HG02970 (cell line): ENCODE results near the gene MAN1A2.
"Not testable (repeated sequence)": the region's sequence is repeated elsewhere in the genome, so short reads cannot be mapped to it uniquely, and the experiment has no call there.

Experiments used
- ATAC-seq: cut with Tn5 transposase; IDR thresholded peaks from one replicate; pipeline ENCODE4 v1.9.1; 2021; ENCODE audit warnings: mild to moderate bottlenecking, moderate library complexity, moderate number of reproducible peaks; ENCODE audit not compliant: unreplicated experiment, low FRiP score

MAN1A2 gene

DNA sequence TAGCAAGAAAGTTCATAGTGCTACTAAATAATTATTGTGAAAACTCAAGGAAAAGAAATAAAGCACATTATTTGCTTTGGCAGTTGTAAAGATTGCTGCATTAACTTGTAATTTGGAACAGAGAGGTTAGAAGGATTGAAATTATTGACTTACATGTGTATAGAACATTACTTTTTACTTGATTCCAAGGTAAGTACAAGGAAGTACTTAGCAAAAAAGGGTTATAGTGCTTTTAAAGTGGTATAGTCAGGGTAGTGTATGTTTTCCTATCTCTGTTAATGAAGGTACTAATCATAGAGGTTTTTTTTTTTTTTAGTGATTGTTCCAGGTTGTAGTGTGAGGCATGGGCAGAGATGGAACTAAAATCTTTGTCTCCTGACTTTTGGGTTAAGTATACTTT is 29.4 kb downstream of the MAN1A2 start:
- ATAC-seq = no peak

DNA sequence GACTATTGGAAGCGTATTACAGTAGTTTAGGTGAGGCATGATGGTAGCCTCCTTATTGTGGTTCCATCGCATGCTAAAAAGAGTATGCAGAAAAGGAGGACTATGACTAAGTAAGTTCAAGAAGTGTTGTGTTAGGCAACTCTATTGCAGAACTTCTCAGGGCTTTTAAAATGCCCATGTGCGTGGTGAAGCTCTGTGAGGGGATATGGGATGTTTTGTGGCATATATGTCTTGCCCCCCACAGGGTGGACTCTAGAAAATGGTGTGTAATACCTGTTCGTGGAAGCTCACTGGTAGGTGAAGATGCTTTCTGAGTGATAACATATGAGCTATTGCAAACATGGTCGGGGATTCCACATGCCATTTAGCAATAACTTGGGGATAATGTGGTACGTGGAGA is 31.7 kb downstream of the MAN1A2 start:
- no peak for ATAC-seq

DNA sequence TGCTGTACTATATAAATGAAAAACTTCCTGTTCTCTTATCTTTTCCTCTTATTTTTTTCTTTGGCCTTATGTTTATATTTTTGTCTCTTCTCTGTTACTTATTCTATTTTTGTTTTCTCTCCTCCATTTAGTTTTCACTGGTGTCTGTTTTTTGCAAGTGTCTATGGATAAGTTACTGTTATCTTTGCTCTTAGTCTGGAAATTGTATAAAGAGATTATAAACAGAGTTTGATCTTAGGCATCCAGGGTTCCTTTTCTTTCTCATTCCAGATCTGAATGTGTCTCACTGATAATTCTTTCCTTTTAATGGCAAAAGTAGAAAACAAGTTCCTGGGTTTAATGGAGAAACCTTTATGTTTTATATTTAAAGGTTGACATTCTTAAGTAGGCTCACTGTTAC is 34.5 kb downstream of the MAN1A2 start:
- no peak for ATAC-seq

DNA sequence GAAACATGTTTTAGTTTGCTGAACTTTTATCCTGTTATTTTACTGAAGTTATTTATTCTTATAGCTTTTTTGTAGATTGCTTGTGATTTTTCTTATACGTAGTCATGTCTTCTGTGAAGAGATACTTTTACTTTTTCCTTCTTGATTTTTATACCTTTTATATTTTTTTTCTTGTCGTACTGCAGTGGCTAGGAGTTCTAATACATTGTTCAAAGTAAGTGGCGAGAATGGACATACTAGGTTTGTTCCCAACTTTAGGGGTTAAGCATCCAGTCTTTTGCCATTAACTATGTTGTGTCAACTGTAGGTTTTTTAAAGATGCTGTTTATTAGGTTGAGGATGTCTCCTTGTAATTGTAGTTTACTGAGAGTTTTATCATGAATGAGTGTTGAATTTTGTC is 36.3 kb downstream of the MAN1A2 start:
- no peak for ATAC-seq

DNA sequence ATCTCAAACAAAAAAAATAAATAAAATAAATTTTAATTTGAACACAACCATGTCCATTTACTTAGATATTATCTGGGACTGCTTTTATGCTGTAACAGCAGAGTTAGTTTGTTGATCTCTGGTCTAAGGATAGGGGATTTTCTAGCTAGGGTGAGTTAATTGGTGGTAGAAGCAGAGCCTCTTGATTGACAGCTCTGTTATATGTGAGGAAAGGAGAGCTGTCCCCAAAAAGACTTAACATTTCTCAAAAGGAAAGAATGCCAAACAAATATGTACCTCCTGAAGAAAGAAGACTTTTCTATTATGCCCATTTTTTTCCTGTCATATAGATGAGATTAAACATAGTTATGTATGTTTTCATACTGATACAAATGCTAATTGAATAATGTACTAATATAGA is 37.8 kb downstream of the MAN1A2 start:
- no peak for ATAC-seq

DNA sequence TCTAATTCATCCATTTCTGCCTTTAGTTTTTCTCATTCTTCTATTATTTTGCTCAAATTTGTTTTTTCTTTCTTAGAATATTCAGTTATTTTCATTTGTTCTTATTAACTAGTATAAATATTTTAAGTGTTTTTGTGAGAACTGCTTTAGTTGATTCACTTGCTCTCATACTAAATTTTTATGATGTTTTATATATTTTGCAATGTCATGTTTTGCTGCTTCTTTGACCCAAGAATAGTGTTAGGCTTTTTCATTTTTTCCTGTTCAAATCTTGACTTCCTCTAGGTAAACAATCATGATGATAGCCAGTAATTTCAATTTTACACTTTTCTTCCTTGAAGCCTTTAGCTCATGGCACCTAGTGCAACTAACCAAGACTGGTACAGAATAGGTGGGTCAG is 45.2 kb downstream of the MAN1A2 start:
- ATAC-seq = no peak

DNA sequence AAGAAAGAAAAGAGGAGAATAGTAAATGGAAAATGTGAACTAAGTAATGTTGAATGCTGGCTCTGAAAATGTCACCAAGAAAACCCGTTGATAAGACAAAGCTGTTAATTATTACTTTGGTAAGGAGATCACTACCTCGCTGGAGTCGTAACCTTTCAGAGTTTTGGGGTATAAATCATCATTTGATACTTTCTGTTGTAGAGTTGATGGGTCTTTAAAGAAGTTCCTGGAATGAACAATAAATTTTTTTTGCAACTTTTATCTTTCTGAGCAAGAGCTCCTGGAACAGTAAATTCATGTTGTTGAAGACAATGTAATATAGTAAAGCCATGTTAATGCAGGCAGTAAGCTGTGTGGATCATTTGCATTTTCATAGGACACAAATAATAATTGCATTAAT is 46.2 kb downstream of the MAN1A2 start:
- no peak for ATAC-seq

DNA sequence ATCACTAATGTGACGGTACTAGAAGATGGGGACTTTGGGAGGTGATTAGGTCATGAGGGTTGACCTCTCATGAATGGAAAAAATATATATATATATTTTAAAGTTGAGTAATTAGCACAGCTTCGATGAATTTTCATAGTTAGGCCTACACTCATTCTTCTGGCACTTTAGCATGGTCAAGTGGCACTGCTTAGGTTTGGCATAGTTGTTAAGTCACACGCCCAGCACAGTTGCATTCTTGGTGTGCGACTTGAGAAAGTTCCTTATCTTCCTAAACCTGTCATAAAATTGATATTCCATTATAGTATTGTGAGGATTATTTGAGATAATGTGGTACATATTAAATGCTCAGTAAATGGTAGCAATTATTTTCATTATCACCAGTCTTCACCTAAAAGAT is 47.7 kb downstream of the MAN1A2 start:
- ATAC-seq = no peak

DNA sequence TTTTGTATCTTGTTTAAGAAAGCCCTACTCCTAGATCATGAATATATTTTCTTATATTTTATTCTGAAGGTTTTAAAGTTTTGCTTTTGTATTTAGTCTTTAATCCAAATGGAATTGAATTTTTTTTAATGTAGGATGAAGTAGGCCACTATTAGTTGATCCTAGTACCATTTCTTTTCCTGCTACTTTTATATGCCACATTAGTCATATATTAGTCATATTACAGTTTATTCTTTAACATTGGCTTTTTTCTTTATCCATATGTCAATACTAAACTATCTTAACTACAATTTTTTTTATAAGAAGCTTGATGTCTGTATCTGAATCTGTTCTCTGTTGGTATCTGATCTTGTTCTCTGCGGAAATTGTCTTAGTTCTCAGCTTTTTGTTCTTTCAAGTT is 48.8 kb downstream of the MAN1A2 start:
- no peak for ATAC-seq

DNA sequence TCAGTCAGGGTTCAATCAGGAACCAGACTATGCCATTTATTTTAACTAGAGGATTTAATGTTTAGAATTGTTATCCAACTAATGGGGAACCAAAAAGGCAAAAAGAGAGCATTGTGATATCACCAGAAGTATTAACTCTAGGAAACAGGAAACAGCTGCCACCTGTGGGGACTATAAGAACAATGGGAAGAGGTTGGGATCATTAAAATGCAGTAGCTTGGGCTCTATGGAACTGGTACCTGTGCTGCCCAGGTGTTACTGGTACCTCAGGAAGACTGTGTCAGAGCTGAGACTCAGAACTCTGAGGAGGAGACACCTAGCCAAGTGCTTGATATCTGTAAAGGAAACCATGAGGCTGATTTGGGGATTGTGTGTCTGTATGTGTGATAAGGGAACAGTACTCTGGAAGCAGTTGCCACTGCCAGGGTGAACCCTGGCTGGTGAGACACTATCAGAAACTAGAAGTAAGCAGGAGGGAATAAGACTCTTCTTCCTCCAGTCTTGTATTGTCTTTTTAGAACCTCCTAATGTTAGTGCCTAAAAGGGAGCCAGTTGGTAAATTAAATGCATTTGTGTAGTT is 49.4 kb downstream of the MAN1A2 start:
- no peak for ATAC-seq

DNA sequence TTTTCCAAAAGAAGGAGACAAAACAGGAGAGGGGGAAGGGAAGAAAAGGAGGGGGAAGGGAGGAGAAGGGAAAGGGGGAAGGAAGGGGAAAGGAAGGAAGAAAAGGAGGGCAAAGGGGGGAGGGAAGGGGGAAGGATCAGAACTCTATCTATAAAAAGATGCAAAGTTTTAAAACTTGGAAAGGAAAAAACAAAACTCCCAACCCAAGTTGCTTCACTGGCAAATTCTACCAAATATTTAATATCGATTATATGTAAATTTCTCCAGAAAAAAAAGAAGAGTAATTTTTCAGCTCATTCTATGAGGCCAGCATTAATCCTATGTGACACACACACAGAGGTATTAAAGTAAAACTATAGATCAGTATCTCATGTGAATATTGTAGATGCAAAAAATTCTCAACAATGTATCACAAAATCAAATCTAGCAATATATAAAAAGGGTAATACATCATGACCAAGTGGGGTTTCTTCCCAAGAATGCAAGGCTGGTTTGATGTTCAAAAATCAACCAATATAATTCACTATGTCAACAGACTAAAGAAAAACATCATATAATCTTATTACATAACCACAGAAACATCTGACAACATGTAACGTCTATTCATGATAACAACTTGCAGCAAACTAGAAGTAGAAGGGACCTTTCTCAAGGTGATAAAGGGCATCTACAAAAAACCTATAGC is 57.9 kb downstream of the MAN1A2 start:
- no peak for ATAC-seq

DNA sequence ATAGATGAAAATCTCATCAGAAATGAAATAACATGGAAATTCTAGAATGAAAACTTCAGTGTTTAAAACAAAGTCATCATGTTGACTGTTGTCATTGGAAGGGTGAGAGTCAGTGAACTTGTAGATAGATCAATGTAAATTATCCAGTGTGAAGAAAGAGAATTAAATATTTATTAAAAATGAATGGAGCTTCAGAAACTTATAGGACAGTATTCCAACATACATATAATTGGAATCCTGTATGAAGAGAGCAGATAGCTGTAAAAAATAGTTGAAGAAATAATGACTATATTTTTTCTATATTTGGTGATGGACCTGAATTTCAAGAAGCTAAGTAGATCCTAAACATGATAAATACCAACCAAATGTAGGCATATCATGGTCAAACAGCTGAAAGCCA is 60.0 kb downstream of the MAN1A2 start:
- no peak for ATAC-seq

DNA sequence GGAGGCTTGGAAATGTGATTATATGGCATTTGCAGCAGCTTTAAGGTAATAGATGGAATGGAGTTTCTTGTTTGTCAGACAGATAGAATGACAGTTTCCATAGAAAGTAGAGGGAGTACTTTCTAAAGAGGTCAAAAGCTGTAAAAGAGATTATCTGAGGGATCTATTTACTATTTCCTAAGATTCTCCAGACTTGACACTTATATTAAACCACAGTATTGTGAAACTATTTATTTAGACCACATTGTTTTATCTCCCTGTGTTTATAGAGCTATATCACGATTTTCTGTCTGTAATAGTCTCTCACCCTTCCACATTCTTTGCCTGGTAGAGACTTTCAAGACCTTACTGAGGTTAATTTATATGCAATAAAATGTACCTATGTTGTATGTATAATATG is 66.7 kb downstream of the MAN1A2 start:
- ATAC-seq = no peak

DNA sequence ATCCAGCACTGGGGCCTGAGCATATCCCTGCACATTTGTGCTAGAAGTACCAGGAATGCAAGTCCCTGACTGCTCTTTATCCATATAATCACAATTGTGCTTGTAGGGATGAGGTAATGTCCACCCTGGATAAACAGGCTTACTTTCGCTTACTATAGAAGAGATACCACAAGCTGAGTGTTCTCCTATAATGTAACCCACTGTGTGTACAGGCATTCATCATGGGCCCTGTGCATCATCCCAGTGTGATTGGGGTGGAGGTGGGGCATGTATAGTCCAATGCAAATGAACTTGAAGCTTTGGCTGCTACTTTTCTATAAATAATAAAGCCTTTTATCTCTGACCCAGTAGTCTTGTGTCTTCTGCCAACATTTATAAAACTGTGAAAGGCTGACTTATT is 69.3 kb downstream of the MAN1A2 start:
- ATAC-seq = no peak

DNA sequence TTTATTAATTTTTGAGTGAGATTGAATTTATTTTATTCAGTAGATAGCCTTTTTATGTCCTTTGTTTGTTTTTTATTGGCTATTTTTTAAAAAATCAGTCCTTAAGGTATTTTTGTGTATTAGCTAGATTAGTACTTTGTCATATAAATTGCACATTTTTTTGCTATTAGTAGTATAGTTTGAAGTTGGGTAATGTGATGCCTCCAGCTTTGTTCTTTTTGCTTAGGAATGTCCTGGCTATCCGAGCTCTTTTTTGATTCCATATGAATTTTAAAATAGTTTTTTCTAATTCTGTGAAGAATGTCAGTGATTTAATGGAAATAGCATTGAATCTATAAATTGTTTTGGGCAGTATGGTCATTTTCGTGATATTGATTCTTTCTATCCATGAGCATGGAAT is 80.4 kb downstream of the MAN1A2 start:
- ATAC-seq = no peak

DNA sequence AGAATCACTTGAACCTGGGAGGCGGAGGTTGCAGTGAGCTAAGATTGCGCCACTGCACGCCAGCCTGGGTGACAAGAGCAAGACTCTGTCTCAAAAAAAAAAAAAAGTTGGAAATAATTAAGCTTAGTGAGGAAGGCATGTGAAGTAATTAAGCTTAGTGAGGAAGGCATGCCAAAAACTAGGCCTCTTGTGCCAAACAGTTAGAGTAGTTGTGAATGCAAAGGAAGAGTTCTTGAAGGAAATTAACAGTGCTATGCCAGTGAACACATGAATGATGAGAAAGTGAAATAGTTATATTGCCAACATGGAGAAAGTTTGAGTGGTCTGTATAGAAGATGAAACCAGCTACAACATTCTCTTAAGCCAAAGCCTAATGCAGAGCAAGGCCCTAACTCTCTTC is 85.0 kb downstream of the MAN1A2 start:
- no peak for ATAC-seq

DNA sequence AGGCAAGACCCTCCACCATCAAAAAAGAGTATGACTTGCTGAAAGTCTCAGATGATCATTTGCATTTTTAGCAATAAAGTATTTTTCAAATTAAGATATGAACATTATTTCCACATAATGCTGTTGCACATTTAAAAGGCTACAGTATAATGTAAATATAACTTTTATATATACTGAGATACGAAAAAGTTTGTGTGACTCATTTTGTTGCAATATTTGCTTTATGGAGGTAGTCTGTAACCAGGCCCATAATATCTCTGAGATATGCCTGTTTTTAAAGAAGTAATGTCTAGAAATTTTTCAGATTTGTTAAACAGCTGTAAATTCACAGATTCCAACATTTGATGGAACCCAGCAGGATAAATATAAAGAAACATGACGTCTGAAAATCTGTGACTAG is 86.7 kb downstream of the MAN1A2 start:
- no peak for ATAC-seq

DNA sequence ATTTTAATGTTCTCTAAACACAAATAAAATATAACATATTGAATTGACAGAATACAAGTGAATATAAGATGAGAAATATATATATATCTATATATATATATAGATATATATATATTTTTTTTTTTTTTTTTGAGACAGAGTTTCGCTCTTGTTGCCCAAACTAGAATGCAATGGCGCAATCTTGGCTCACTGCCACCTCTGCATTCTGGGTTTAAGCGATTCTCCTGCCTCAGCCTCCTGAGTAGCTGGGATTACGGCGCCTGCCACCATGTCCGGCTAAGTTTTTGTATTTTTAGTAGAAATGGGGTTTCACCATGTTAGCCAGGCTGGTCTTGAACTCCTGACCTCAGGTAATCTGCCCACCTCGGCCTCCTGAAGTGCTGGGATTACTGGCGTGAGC is 91.2 kb downstream of the MAN1A2 start:
- ATAC-seq = not testable (repeated sequence)

DNA sequence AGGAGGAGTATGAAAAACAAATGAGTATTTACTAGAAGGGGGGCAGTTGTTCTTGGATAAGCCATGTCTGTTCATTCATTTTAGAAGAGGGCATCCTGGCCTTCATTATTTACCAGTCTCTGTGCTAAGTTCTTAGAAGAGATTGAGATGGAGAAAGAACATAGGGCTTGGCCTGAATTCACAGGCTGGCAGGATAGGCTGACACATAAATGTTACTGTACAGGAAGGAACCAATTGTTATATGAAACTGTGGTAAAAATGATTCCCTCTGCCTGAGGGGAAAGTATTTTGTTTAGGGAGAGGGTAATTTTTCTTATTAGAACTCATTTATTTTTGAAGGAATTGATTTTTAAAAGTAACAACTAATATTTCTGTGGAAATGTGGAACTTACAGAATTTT is 99.5 kb downstream of the MAN1A2 start:
- ATAC-seq = no peak

DNA sequence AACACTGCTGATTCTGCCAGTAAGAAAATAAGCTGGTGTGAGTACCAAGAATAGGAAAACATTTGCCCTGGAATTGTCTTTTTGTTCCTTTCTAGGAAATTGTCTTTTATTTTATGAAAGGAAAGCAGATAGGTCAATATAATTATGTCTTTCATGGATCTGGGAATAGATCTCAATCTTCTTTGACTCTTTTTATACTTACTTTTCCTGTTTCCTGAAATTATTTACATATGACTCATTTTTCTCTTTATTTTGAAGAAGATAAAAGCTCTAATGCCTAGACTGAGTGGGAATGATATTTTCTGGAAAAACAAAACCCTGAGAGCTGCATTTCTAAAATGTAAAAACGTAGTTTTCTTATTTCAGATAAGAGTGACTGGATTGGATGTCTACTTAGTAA is 100.1 kb downstream of the MAN1A2 start:
- no peak for ATAC-seq

DNA sequence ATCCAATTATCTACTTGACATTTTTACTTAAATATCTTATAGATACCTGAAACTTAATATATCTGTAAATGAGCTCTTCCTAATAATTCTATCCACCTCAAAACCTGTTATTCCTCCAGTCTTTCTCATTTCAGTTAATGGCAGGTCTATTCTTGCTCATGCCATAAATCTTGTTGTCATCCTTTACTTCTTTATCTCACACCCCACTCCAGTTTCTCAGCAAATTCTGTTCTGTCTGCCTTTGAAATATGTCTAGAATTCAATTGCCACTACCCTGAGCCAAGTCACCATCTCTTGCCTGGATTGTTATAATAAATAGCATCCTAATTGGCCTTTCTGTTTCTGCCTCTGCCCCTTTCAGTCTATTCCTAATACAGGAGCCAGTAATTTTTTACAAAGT is 105.8 kb downstream of the MAN1A2 start:
- ATAC-seq = no peak

DNA sequence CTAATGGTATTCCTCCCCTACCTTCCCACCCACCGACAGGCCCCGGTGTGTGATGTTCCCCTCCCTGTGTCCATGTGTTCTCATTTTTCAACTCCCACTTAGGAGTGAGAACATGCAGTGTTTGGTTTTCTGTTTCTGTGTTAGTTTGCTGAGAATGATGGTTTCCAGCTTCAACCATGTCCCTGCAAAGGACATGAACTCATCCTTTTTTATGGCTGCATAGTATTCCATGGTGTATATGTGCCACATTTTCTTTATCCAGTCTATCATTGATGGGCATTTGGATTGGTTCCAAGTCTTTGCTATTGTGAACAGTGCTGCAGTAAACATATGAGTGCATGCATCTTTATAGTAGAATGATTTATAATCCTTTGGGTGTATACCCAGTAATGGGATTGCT is 108.2 kb downstream of the MAN1A2 start:
- not testable (repeated sequence) for ATAC-seq

DNA sequence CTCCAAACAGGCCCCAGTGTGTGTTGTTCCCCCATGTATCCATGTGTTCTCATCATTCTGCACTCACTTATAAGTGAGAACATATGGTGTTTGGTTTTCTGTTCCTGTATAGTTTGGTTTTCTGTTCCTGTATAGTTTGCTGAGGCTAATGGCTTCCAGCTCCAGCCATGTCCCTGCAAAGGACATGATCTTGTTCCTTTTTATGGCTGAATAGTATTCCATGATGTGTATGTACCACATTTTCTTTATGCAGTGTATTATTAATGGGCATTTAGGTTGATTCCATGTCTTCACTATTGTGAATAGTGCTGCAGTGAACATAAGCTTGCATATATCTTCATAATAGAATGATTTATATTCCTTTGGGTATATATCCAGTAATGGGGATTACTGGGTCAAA is 111.8 kb downstream of the MAN1A2 start:
- no peak for ATAC-seq
